Tibial nerve (tissue), 4 donors: ENCODE data around the gene HECTD1. TPM values are rescaled to one million over a fixed set of nuclear protein-coding genes. Genes with fewer than 3 reads are reported as not detected.
"Not testable (repeated sequence)": the region's sequence is repeated elsewhere in the genome, so short reads cannot be mapped to it uniquely, and the experiment has no call there.

Source experiments
- DNase-seq, 2 donors: peaks; one replicate each; pipeline ENCODE4 v3.0.0-alpha.2; 2019; ENCODE audit warnings: low spot score in 2 of 2
- H3K27ac ChIP-seq, 4 donors: fragments of 200-600 bp; sonication (generic) in 3 of 4; one replicate each; pipeline ENCODE4 v1.5.1; 2017 to 2019; ENCODE audit warnings: mild to moderate bottlenecking in 1 of 4
- H3K27me3 ChIP-seq, 2 donors: fragments of 200-600 bp; sonication (generic) in 1 of 2; one replicate each; pipeline versions ENCODE4 v1.5.1 to v1.6.0; 2017 to 2019
- H3K36me3 ChIP-seq, 3 donors: fragments of 200-600 bp; sonication (generic); one replicate each; pipeline ENCODE4 v1.5.1; 2018 to 2019
- H3K4me1 ChIP-seq, 4 donors: fragments of 200-600 bp; sonication (generic) in 3 of 4; one replicate each; pipeline ENCODE4 v1.5.1; 2017 to 2019
- H3K4me3 ChIP-seq, 4 donors: fragments of 200-600 bp; sonication (generic) in 3 of 4; one replicate each; pipeline ENCODE4 v1.5.1; 2017 to 2019; ENCODE audit warnings: mild to moderate bottlenecking in 1 of 4, moderate library complexity in 1 of 4
- H3K9me3 ChIP-seq, 4 donors: fragments of 200-600 bp; sonication (generic) in 3 of 4; one replicate each; pipeline ENCODE4 v1.5.1; 2017 to 2019
- EP300 ChIP-seq, 2 donors: sonication (generic); formaldehyde crosslinking; IDR thresholded peaks; one replicate each; pipeline ENCODE4 v1.6.1; 2017; ENCODE audit warnings: antibody characterized with exemption in 2 of 2, mild to moderate bottlenecking in 1 of 2
- POLR2A ChIP-seq, 2 donors: fragments of 450-650 bp; IDR thresholded peaks; one replicate each; pipeline ENCODE4 v1.6.1; 2017; ENCODE audit warnings: antibody characterized with exemption in 2 of 2, mild to moderate bottlenecking in 2 of 2, moderate library complexity in 2 of 2
- WGBS, 2 donors: methylation state at CpG; one replicate each; pipeline ENCODE4 v1.1.5; 2018; 5-methylcytosine and 5-hydroxymethylcytosine counted together
- total RNA-seq, 4 donors: library from RNA; depleted of rRNA; stranded (reverse); fragments of >200 nt; gene quantifications; one replicate each; pipeline ENCODE4 v1.1.0, GENCODE V29; 2016
- TF ChIP-seq, protein P1 (sequence below), 5 experiments: fragments of 200-600 bp in 3 of 5; fragments of 450-650 bp in 2 of 5; sonication (generic) in 3 of 5; IDR thresholded peaks; one replicate each; pipeline ENCODE4 v1.5.1; 2016 to 2019; ENCODE audit warnings: antibody characterized with exemption in 5 of 5, mild to moderate bottlenecking in 3 of 5, moderate library complexity in 2 of 5

HECTD1 gene
- 100 to 1,000 TPM; 183 to 225 (median 207) TPM for total RNA-seq

DNA sequence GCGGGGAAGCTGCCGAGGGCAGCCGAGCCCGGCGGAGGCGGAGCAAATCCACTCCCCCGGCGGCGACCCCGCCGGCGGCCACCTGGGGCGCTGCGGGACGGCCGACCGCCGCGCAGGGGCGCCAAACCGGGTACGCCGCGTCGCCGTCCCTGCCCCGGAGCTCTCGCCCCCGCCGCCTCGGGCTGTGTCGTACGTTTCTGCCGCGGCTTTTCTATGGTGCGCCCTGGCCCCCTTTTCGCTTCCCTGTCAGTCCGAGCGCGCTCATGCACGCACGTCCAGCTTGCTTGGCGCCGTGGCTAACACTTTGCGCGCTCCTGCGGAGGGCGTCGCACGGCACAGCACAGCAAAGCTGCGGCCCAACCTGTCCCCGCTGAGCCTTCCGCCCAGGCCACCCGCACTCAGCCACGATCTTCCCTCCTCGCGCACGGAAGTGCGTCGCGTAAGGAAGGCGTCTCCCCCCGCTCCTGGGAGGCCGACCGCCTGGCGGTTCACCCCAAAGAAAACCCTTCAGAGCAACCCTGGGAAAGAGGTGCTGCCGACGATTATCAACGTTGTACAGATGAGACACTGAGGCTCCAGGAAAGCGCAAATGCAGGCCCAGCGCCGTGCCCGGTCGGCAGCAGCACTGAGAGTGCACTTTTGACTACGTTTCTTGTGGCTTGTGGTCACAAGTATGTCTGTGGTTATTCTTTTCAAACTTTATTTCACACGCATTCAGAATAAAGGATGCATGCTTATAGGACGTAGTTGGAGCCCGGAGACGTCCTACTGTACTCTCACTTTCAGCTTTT lies at the start of gene HECTD1:
Gene HECTD1, minus strand, starts transcription at position 39 of the 791 bp plus-strand sequence. CDS start 1,857 bp downstream, outside the sequence.
- Histone ChIP-seq H3K36me3 (peaks cover 0 to 13% (median 0%) of the 10 kb centered on the region in 3 donors), H3K9me3 (no peaks in the 10 kb centered on the region), H3K27ac (peak within 1 kb of the TSS; percentile 87 to 99 (median 98)), H3K27me3 (no peaks in the 10 kb centered on the region), H3K4me1 (peaks cover 0 to 35% (median 16%) of the 10 kb centered on the region in 4 donors), H3K4me3 (peak within 1 kb of the TSS; percentile 80 to 100 (median 88))
- WGBS, 2 donors = 0% methylated on average over 41 to 49 of the region's 79 CpGs
- DNase-seq = peak; percentile 48 to 58
- peak; percentile 27 to 47 for TF ChIP-seq POLR2A (IDR thresholded peaks at IDR 0.05)
- peak in 1 of 2 donors; percentile 83 for TF ChIP-seq EP300 (IDR thresholded peaks at IDR 0.05)
- TF ChIP-seq, protein P1, sequence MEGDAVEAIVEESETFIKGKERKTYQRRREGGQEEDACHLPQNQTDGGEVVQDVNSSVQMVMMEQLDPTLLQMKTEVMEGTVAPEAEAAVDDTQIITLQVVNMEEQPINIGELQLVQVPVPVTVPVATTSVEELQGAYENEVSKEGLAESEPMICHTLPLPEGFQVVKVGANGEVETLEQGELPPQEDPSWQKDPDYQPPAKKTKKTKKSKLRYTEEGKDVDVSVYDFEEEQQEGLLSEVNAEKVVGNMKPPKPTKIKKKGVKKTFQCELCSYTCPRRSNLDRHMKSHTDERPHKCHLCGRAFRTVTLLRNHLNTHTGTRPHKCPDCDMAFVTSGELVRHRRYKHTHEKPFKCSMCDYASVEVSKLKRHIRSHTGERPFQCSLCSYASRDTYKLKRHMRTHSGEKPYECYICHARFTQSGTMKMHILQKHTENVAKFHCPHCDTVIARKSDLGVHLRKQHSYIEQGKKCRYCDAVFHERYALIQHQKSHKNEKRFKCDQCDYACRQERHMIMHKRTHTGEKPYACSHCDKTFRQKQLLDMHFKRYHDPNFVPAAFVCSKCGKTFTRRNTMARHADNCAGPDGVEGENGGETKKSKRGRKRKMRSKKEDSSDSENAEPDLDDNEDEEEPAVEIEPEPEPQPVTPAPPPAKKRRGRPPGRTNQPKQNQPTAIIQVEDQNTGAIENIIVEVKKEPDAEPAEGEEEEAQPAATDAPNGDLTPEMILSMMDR (IDR thresholded peaks at IDR 0.05) = peak; percentile 75 to 99 (median 96)

DNA sequence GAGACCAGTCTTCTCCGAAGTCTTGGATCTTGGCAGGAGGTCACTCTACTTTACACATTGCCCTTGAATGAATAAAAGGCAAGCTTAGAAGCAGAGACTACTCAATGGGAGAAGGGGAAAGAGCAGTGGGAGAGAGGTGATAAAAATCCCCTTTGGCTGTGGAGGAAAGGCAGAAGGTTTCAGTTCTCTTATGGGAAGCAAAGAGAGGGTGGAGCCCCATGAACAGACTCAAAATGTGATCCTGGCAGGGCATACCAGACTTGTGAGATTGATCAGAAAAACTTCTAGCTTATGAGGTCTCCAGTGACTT lies 49.6 kb upstream of the HECTD1 start:
- DNase-seq = no peak
- WGBS, 2 donors = 95 to 100% methylated on average over 1 of the region's 1 CpG
- Histone ChIP-seq H3K9me3 (no peaks in the 10 kb centered on the region), H3K4me3 (no peak overlapping the region), H3K4me1 (peaks cover 0 to 10% (median 0%) of the 10 kb centered on the region in 4 donors), H3K27ac (no peak overlapping the region), H3K27me3 (no peaks in the 10 kb centered on the region), H3K36me3 (no peaks in the 10 kb centered on the region)
- TF ChIP-seq, protein P1 (IDR thresholded peaks at IDR 0.05) = no peak
- TF ChIP-seq EP300 (IDR thresholded peaks at IDR 0.05) (no peak), POLR2A (IDR thresholded peaks at IDR 0.05) (no peak)

DNA sequence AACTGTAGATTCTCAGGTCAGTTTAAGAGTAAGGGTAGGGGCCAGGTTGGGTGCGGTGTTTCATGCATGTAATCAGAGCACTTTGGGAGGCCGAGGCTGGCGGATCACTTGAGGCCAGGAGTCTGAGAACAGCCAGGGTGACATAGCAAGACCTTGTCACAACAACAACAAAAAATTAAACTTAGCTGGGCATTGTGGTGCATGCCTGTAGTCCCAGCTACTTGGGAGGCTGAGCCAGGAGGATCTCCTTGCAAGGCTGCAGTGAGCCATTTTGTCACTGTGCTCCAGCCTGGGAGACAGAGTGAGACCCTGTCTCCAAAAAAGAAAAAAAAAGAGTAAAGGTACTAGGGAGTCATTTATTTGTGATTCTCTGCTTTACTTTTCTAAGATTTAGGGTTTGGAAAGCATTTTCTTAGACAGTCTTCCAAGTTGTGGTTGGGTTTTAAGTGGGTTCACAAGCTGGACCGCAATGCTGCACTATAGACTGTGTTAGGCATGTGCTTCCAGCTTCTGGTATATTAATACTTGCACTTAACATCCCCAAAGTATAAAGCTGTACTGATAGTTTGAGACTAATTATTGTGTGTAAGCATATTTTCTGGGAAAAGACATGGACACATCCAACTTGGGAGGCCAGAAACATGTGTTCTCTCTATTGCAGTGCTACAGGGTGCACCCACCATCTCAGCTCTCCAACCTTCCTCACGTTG lies 49.1 kb upstream of the HECTD1 start:
- no peaks in the 10 kb centered on the region for H3K27me3 ChIP-seq
- H3K27ac ChIP-seq = no peak overlapping the region
- H3K4me1 ChIP-seq = peaks cover 0 to 5% (median 0%) of the 10 kb centered on the region in 4 donors
- no peak for DNase-seq
- no peaks in the 10 kb centered on the region for H3K9me3 ChIP-seq
- 90 to 96% methylated on average over 5 of the region's 5 CpGs for WGBS, 2 donors
- no peak overlapping the region for H3K4me3 ChIP-seq
- TF ChIP-seq, protein P1 (IDR thresholded peaks at IDR 0.05) = no peak
- TF ChIP-seq EP300 (IDR thresholded peaks at IDR 0.05) = no peak
- no peak for TF ChIP-seq POLR2A (IDR thresholded peaks at IDR 0.05)
- H3K36me3 ChIP-seq = no peaks in the 10 kb centered on the region

DNA sequence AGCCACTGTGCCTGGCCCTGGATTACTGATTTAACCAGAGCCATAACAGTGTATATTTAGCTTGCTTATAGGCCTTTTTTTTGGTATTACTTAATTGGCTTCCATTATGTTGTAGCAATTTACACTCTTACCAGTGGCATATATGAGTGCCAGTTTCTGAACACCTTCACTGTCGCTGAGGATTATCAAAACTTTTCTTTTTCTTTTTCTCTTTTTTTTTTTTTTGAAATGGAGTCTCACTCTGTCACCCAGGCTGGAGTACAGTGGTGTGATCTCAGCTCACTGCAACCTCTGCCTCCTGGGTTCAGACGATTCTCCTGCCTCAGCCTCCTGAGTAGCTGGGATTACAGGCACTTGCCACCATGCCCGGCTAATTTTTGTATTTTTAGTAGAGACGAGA lies 48.3 kb upstream of the HECTD1 start:
- not testable (repeated sequence) for H3K4me3 ChIP-seq, H3K27me3 ChIP-seq, H3K9me3 ChIP-seq, H3K36me3 ChIP-seq, DNase-seq, H3K4me1 ChIP-seq, H3K27ac ChIP-seq
- 96 to 97% methylated on average over 4 of the region's 4 CpGs for WGBS, 2 donors

DNA sequence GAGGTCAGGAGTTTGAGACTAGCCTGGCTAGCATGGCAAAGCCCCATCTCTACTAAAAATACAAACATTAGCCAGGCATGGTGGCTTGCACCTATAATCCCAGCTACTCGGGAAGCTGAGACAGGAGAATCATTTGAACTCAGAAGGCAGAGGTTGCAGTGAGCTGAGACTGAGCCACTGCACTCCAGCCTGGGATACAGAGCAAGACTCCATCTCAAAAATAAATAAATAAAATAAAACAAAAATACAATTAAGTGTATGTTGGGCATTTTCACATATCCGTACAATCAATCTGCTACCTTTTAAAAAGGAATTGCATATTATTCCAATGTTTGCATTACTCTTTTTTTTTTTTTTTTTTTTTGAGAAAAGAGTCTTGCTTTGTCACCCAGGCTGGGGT lies 47.7 kb upstream of the HECTD1 start:
- TF ChIP-seq, protein P1 (IDR thresholded peaks at IDR 0.05) = no peak
- no peak for TF ChIP-seq EP300 (IDR thresholded peaks at IDR 0.05)
- no peak for TF ChIP-seq POLR2A (IDR thresholded peaks at IDR 0.05)
- no peak for DNase-seq
- Histone ChIP-seq H3K9me3 (no peaks in the 10 kb centered on the region), H3K27ac (no peak overlapping the region), H3K4me3 (no peak overlapping the region), H3K27me3 (no peaks in the 10 kb centered on the region), H3K4me1 (no peaks in the 10 kb centered on the region), H3K36me3 (no peaks in the 10 kb centered on the region)
- WGBS, 2 donors = 92 to 93% methylated on average over 2 of the region's 2 CpGs
